CD4-positive, alpha-beta T cell (primary cell): Measurements from ENCODE around the gene TBC1D2B. TPM values are rescaled to one million over a fixed set of nuclear protein-coding genes. Genes with fewer than 3 reads are reported as not detected.

Experiments
- ATAC-seq: fragments of 200-7000 bp; cut with Tn5 transposase; one replicate; pipeline ENCODE4 v1.10.0; 2022; ENCODE audit warnings: mild to moderate bottlenecking; ENCODE audit not compliant: poor library complexity
- CTCF ChIA-PET: fragments of 350-600 bp; sonication (Branson Sonifier 250); formaldehyde crosslinking; loops from one replicate; lab custom pipeline; 2021; ENCODE audit warnings: antibody characterized with exemption, inconsistent platforms; lab: Charles Lee
- POLR2A ChIA-PET: fragments of 350-600 bp; sonication (Branson Sonifier 250); formaldehyde crosslinking; loops from one replicate; lab custom pipeline; 2021; ENCODE audit warnings: antibody characterized with exemption, inconsistent platforms; lab: Charles Lee
- DNase-seq, 14 experiments: peaks; one replicate each; pipeline ENCODE4 v3.0.0-alpha.2; 2013 to 2020; ENCODE audit warnings: mixed read lengths in 2 of 14
- H3K27ac ChIP-seq, 2 donors: one replicate each; pipeline versions ENCODE4 v1.5.1 to v1.7.0; 2013; ENCODE audit warnings: low read length in 2 of 2, low read depth in 1 of 2, mild to moderate bottlenecking in 1 of 2
- H3K27me3 ChIP-seq, 2 experiments: 1 replicate in 1 of 2; 2 replicates in 1 of 2; pipeline versions ENCODE4 v1.6.1 to v1.7.0; 2013; ENCODE audit warnings: low read length in 2 of 2, control low read depth in 1 of 2, mild to moderate bottlenecking in 1 of 2, moderate library complexity in 1 of 2; ENCODE audit not compliant: insufficient read depth in 2 of 2, control insufficient read depth in 1 of 2
- H3K36me3 ChIP-seq: one replicate; pipeline ENCODE4 v1.6.1; 2013; ENCODE audit warnings: low read length, control low read depth; ENCODE audit not compliant: insufficient read depth
- H3K4me1 ChIP-seq: one replicate; pipeline ENCODE4 v1.6.1; 2013; ENCODE audit warnings: low read length, control low read depth; ENCODE audit not compliant: insufficient read depth
- H3K4me3 ChIP-seq: one replicate; pipeline ENCODE4 v1.5.1; 2013; ENCODE audit warnings: mild to moderate bottlenecking, low read length, moderate library complexity
- H3K9me3 ChIP-seq, 2 experiments: 1 replicate in 1 of 2; 2 replicates in 1 of 2; pipeline versions ENCODE4 v1.6.1 to v1.7.0; 2013; ENCODE audit warnings: low read length in 2 of 2, mild to moderate bottlenecking in 2 of 2, control low read depth in 1 of 2, moderate library complexity in 1 of 2; ENCODE audit not compliant: control insufficient read depth in 1 of 2, insufficient read depth in 1 of 2
- H3K27ac Mint-ChIP-seq: one replicate; pipeline ENCODE4 v1.8.0; 2020; ENCODE audit warnings: mixed read lengths
- H3K27me3 Mint-ChIP-seq: one replicate; pipeline ENCODE4 v1.8.0; 2021; ENCODE audit warnings: mixed read lengths
- H3K36me3 Mint-ChIP-seq: one replicate; pipeline ENCODE4 v1.8.0; 2021; ENCODE audit warnings: low read depth, mixed read lengths
- H3K4me1 Mint-ChIP-seq: one replicate; pipeline ENCODE4 v1.8.0; 2021; ENCODE audit warnings: low read depth, mixed read lengths
- H3K4me3 Mint-ChIP-seq: one replicate; pipeline ENCODE4 v1.8.0; 2020; ENCODE audit warnings: mild to moderate bottlenecking, mixed read lengths
- H3K9me3 Mint-ChIP-seq: one replicate; pipeline ENCODE4 v1.8.0; 2020; ENCODE audit warnings: mixed read lengths
- CTCF ChIP-seq: fragments of 200-600 bp; IDR thresholded peaks from one replicate; pipeline ENCODE4 v1.8.0; 2022; ENCODE audit warnings: antibody characterized with exemption, mild to moderate bottlenecking
- intact Hi-C, 2 experiments: fragments of 100-400 bp; cut with DNase I in 1 of 2; cut with micrococcal nuclease in 1 of 2; formaldehyde crosslinking; loops; one replicate each; pipeline versions ENCODE4 v1.15.1 to v1.9.0; 2023 to 2025; cut with DNase I, micrococcal nuclease
- total RNA-seq, 174 experiments: library from RNA in 2 of 174; stranded (reverse) in 2 of 174; gene quantifications; one replicate each; pipeline ENCODE4 v1.2.3 and lab custom pipeline; 2021 to 2026

The TBC1D2B gene
- total RNA-seq, 2 experiments from 2014 or later, result 89.3 to 97.6 TPM

GRCh38 chr15:78059110-78059839 lies 18.2 kb downstream of the TBC1D2B start:
- no peaks in the 10 kb centered on the region for H3K36me3 Mint-ChIP-seq
- peak overlapping the region in 1 of 2 donors; percentile 6 for H3K27ac ChIP-seq
- CTCF ChIA-PET, result interaction anchor here (0.6 to 1.2 kb wide), 4 partner anchors 9 to 60 kb away, joined by 3 to 4 read pairs (median 3); no protein-coding TSS in a partner anchor

GRCh38 chr15:78058401-78058935 lies 19.0 kb downstream of the TBC1D2B start:
- POLR2A ChIA-PET, result interaction anchor here (1.9 to 14.1 kb wide), 5 partner anchors 8 to 23 kb away, joined by 4 to 304 read pairs (median 10); partner anchors contain the start of gene TBC1D2B
- Mint-ChIP-seq H3K9me3 (no peaks in the 10 kb centered on the region), H3K27ac (peak overlapping the region; percentile 84), H3K4me3 (peak overlapping the region; percentile 18), H3K36me3 (peaks cover 3% of the 10 kb centered on the region), H3K27me3 (no peaks in the 10 kb centered on the region), H3K4me1 (peaks cover 70% of the 10 kb centered on the region)
- Histone ChIP-seq H3K4me1 (peaks cover 84% of the 10 kb centered on the region), H3K4me3 (no peak overlapping the region), H3K27ac (peak overlapping the region in 1 of 2 donors; percentile 79), H3K36me3 (peaks cover 6% of the 10 kb centered on the region), H3K27me3 (no peaks in the 10 kb centered on the region), H3K9me3 (no peaks in the 10 kb centered on the region)
- DNase-seq (peak in 1 of 14 experiments; percentile 28), ATAC-seq (no peak)
- TF ChIP-seq CTCF, result no peak
- intact Hi-C loops, result loop anchor here in 1 of 2 experiments (2.0 kb wide), 1 partner anchor 14 kb away; no protein-coding TSS in a partner anchor
- CTCF ChIA-PET, result interaction anchor here (0.6 to 0.9 kb wide), 2 partner anchors 9 to 50 kb away, joined by 3 to 4 read pairs; no protein-coding TSS in a partner anchor

More at GRCh38 chr15:78059110-78059839, 18.2 kb downstream of the TBC1D2B start:
- Mint-ChIP-seq H3K4me1 (peaks cover 62% of the 10 kb centered on the region), H3K27me3 (no peaks in the 10 kb centered on the region), H3K27ac (peak overlapping the region; percentile 84), H3K9me3 (no peaks in the 10 kb centered on the region), H3K4me3 (peak overlapping the region; percentile 65)
- ATAC-seq, result no peak
- Histone ChIP-seq H3K4me1 (peaks cover 86% of the 10 kb centered on the region), H3K4me3 (no peak overlapping the region), H3K36me3 (no peaks in the 10 kb centered on the region), H3K9me3 (no peaks in the 10 kb centered on the region), H3K27me3 (no peaks in the 10 kb centered on the region)
- intact Hi-C loops, result loop anchor here in 1 of 2 experiments (2.0 kb wide), 1 partner anchor 14 kb away; no protein-coding TSS in a partner anchor
- no peak for TF ChIP-seq CTCF
- POLR2A ChIA-PET, result interaction anchor here (1.9 to 14.1 kb wide), 5 partner anchors 9 to 24 kb away, joined by 4 to 304 read pairs (median 10); partner anchors contain the start of gene TBC1D2B
- peak in 1 of 14 experiments; percentile 10 for DNase-seq

GRCh38 chr15:78057803-78058202 lies 19.7 kb downstream of the TBC1D2B start:
- H3K27ac Mint-ChIP-seq, result peak overlapping the region; percentile 84
- no peaks in the 10 kb centered on the region for H3K27me3 Mint-ChIP-seq
- POLR2A ChIA-PET, result interaction anchor here (1.9 to 14.1 kb wide), 3 partner anchors 10 to 22 kb away, joined by 9 to 304 read pairs (median 10); partner anchors contain the start of gene TBC1D2B
- Histone ChIP-seq H3K27me3 (no peaks in the 10 kb centered on the region), H3K36me3 (peaks cover 13% of the 10 kb centered on the region), H3K9me3 (no peaks in the 10 kb centered on the region), H3K27ac (peak overlapping the region; percentile 33 to 79), H3K4me1 (peaks cover 84% of the 10 kb centered on the region), H3K4me3 (no peak overlapping the region)
- H3K4me1 Mint-ChIP-seq, result peaks cover 77% of the 10 kb centered on the region
- H3K9me3 Mint-ChIP-seq, result no peaks in the 10 kb centered on the region
- intact Hi-C loops, result loop anchor here in 1 of 2 experiments (2.0 kb wide), 1 partner anchor 15 kb away; no protein-coding TSS in a partner anchor
- DNase-seq (no peak), ATAC-seq (no peak)
- peaks cover 10% of the 10 kb centered on the region for H3K36me3 Mint-ChIP-seq
- CTCF ChIA-PET, result interaction anchor here (0.9 kb wide), 1 partner anchor 10 kb away, joined by 4 read pairs; no protein-coding TSS in a partner anchor
- H3K4me3 Mint-ChIP-seq, result no peak overlapping the region
- no peak for TF ChIP-seq CTCF
